GM18951 (cell line): ENCODE measurements around the gene NOTUM.
"Not testable (repeated sequence)": the region's sequence is repeated elsewhere in the genome, so short reads cannot be mapped to it uniquely, and the experiment has no call there.

Experiments used
- POLR2A ChIP-seq: IDR thresholded peaks from 4 replicates; pipeline ENCODE4 v1.6.1; 2011; ENCODE audit warnings: mild to moderate bottlenecking; ENCODE audit not compliant: insufficient read length, insufficient read depth; ENCODE audit errors: extremely low read depth
- in situ Hi-C: fragments of 300-500 bp; cut with MboI; formaldehyde crosslinking; loops from one replicate; pipeline ENCODE4 v1.12.0; 2022; ENCODE audit warnings: low sequenced_read_pairs, mixed read lengths, inconsistent platforms; ENCODE audit not compliant: unreplicated experiment

Gene NOTUM

GRCh38 chr17:81920612-81921536 is 40.1 kb downstream of the NOTUM start:
- in situ Hi-C loops = no loop called here
- TF ChIP-seq POLR2A = no peak

GRCh38 chr17:81918832-81919545 is 42.0 kb downstream of the NOTUM start:
- no peak for TF ChIP-seq POLR2A
- in situ Hi-C loops = no loop called here

GRCh38 chr17:81918333-81918669 is 42.7 kb downstream of the NOTUM start:
- in situ Hi-C loops = not testable (repeated sequence)

- TF ChIP-seq POLR2A = peak; percentile 94
- in situ Hi-C loops = no loop called here
These were observed 43.2 kb downstream of the NOTUM start, which contains the start of gene SIRT7 for GRCh38 chr17:81917565-81918332. Gene SIRT7, minus strand, starts transcription at chr17:81918176. Its CDS starts 45 bp downstream, at chr17:81918131.

GRCh38 chr17:81916234-81917001 is 44.6 kb downstream of the NOTUM start:
- no peak for TF ChIP-seq POLR2A
- in situ Hi-C loops = no loop called here

GRCh38 chr17:81915331-81915730 is 45.7 kb downstream of the NOTUM start:
- in situ Hi-C loops = no loop called here
- TF ChIP-seq POLR2A = no peak

GRCh38 chr17:81914103-81914850 is 46.7 kb downstream of the NOTUM start:
- TF ChIP-seq POLR2A = no peak
- in situ Hi-C loops = no loop called here

- in situ Hi-C loops = no loop called here
- TF ChIP-seq POLR2A = no peak
These were observed 47.4 kb downstream of the NOTUM start for GRCh38 chr17:81913394-81914102.

- in situ Hi-C loops = no loop called here
- no peak for TF ChIP-seq POLR2A
These were observed 48.3 kb downstream of the NOTUM start for GRCh38 chr17:81912441-81913309.

GRCh38 chr17:81911969-81912368 is 49.0 kb downstream of the NOTUM start:
- no peak for TF ChIP-seq POLR2A
- in situ Hi-C loops = no loop called here
